ENCODE results near the gene CD177.

Gene CD177, protein sequence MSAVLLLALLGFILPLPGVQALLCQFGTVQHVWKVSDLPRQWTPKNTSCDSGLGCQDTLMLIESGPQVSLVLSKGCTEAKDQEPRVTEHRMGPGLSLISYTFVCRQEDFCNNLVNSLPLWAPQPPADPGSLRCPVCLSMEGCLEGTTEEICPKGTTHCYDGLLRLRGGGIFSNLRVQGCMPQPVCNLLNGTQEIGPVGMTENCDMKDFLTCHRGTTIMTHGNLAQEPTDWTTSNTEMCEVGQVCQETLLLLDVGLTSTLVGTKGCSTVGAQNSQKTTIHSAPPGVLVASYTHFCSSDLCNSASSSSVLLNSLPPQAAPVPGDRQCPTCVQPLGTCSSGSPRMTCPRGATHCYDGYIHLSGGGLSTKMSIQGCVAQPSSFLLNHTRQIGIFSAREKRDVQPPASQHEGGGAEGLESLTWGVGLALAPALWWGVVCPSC

DNA sequence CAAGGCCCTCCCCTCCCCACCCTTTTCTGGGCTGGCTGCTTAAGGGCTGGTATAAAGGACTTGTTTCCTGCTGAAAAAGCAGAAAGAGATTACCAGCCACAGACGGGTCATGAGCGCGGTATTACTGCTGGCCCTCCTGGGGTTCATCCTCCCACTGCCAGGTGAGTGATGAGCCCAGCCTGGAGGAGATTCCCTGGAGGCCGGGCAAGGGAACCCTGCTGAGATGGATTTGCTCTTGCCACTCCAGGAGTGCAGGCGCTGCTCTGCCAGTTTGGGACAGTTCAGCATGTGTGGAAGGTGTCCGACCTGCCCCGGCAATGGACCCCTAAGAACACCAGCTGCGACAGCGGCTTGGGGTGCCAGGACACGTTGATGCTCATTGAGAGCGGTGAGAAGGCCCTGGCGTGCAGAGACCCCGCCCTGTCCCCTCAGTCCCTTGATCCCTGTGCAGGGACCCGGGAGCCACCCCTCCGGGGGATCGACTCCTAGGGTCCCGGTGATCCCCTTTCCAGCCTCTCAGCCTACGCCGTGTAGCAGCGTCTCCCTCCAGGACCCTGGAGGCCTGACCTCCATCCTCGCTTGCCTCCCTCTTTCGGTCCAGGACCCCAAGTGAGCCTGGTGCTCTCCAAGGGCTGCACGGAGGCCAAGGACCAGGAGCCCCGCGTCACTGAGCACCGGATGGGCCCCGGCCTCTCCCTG, at the start of gene CD177:
Gene CD177, plus strand, starts transcription at position 81 of the 699 bp plus-strand sequence. Its CDS starts 29 bp downstream, at position 110.
- TF ChIP-seq, protein P1, sequence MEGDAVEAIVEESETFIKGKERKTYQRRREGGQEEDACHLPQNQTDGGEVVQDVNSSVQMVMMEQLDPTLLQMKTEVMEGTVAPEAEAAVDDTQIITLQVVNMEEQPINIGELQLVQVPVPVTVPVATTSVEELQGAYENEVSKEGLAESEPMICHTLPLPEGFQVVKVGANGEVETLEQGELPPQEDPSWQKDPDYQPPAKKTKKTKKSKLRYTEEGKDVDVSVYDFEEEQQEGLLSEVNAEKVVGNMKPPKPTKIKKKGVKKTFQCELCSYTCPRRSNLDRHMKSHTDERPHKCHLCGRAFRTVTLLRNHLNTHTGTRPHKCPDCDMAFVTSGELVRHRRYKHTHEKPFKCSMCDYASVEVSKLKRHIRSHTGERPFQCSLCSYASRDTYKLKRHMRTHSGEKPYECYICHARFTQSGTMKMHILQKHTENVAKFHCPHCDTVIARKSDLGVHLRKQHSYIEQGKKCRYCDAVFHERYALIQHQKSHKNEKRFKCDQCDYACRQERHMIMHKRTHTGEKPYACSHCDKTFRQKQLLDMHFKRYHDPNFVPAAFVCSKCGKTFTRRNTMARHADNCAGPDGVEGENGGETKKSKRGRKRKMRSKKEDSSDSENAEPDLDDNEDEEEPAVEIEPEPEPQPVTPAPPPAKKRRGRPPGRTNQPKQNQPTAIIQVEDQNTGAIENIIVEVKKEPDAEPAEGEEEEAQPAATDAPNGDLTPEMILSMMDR (IDR thresholded peaks at IDR 0.05), result no peak
- H3K4me3 ChIP-seq (ENCODE audit: low read depth, low read length), result no peak within 1 kb of the TSS
- H3K36me3 ChIP-seq (ENCODE audit: control insufficient read depth, insufficient read depth, low read length), result no peaks in the 10 kb centered on the region
- H3K27me3 ChIP-seq (ENCODE audit: control insufficient read depth, insufficient read depth, low read length), result no peaks in the 10 kb centered on the region
- H3K27ac ChIP-seq, result no peak within 1 kb of the TSS
- no peaks in the 10 kb centered on the region for H3K4me1 ChIP-seq
- no peak within 1 kb of the TSS for H3K4me2 ChIP-seq (ENCODE audit: low read length)
- no peaks in the 10 kb centered on the region for H3K79me2 ChIP-seq
- peak within 1 kb of the TSS; percentile 60 for H2AFZ ChIP-seq
- H3K9ac ChIP-seq, result no peak within 1 kb of the TSS
- no peaks in the 10 kb centered on the region for H3K9me3 ChIP-seq (ENCODE audit: control insufficient read depth, low read length)

DNA sequence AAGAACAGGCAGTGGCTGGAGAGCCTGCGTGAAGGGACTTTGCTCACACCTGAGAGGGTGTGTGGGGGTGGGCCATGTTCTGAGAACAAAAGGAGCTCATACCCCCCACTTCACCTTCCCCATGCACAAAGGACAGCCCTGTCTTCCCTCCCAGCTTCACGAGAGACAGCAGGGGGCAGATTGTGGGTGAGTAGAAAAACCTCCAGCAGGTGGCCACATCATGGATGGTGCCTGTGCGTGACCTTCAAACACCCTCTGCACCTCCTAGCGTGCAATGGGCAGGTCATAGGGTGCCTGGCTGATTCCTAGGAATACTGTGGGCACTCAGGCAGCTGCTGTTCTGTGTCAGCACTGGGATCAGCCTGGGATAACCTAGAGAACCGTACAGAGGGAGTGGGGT, 47.8 kb upstream of the CD177 start:
- H3K27ac ChIP-seq, result no peak overlapping the region

DNA sequence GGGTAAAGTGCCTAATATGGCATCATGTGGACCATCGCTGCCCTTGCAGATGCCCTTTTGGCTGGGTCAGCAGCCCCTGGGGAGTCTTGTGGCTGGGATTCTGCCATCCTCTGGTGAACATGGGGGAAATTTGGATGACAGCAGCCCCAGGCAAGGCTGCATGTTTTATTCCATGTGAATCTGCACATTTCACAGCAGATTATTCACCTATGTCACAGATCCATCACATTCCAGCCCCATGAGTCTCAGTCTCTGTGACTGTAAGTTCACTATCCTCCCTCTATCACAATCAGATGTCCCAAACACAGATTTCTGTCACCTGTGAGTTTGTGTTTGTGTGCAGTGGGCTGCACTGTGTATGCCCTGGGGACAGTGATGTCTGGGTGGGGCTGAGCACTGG, 47.4 kb upstream of the CD177 start:
- Histone ChIP-seq H3K27me3 (ENCODE audit: control insufficient read depth, insufficient read depth, low read length) (no peaks in the 10 kb centered on the region), H3K4me1 (no peaks in the 10 kb centered on the region), H3K79me2 (no peaks in the 10 kb centered on the region), H3K4me3 (ENCODE audit: low read depth, low read length) (no peak overlapping the region), H3K9me3 (ENCODE audit: control insufficient read depth, low read length) (no peaks in the 10 kb centered on the region), H3K27ac (no peak overlapping the region), H3K9ac (no peak overlapping the region), H3K36me3 (ENCODE audit: control insufficient read depth, insufficient read depth, low read length) (no peaks in the 10 kb centered on the region), H3K4me2 (ENCODE audit: low read length) (no peak overlapping the region), H2AFZ (no peak overlapping the region)
- TF ChIP-seq, protein P1 (IDR thresholded peaks at IDR 0.05), result no peak

More for the DNA sequence above, 47.8 kb upstream of the CD177 start:
- TF ChIP-seq, protein P1 (IDR thresholded peaks at IDR 0.05), result no peak
- H3K27me3 ChIP-seq (ENCODE audit: control insufficient read depth, insufficient read depth, low read length), result no peaks in the 10 kb centered on the region
- H3K9ac ChIP-seq, result no peak overlapping the region
- no peaks in the 10 kb centered on the region for H3K36me3 ChIP-seq (ENCODE audit: control insufficient read depth, insufficient read depth, low read length)
- H3K79me2 ChIP-seq, result no peaks in the 10 kb centered on the region
- H2AFZ ChIP-seq, result no peak overlapping the region
- no peak overlapping the region for H3K4me2 ChIP-seq (ENCODE audit: low read length)
- no peaks in the 10 kb centered on the region for H3K4me1 ChIP-seq
- no peak overlapping the region for H3K4me3 ChIP-seq (ENCODE audit: low read depth, low read length)
- no peaks in the 10 kb centered on the region for H3K9me3 ChIP-seq (ENCODE audit: control insufficient read depth, low read length)

DNA sequence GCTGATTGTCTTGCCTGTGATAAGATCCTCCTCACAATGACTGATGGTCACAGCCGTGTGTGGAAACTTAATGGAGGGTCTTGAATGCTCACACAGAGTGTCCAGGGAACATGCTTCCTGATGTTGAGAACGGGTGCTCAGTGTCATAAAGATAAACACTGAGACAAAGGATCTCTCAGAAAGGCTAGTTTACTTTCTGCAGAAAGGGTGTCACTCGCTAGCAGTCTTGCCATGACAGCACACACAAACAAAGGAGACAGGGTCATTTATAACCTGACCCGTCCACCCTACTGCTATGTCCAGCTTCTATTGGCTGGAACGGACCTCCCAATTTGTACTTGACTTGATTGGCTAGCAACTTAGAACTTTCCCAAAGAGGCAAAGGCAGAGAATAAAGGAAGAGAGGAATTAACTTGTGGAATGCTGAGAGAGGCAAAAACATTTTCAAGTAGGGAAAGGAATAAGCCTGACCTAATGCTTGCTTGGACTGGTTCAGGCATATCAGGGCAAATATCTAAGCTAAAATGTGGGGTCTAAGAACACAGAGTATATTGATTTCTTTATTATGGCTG, 45.2 kb upstream of the CD177 start:
- Histone ChIP-seq H3K27ac (no peak overlapping the region), H3K9ac (no peak overlapping the region), H3K9me3 (ENCODE audit: control insufficient read depth, low read length) (no peaks in the 10 kb centered on the region), H3K4me3 (ENCODE audit: low read depth, low read length) (no peak overlapping the region), H2AFZ (no peak overlapping the region), H3K4me1 (no peaks in the 10 kb centered on the region), H3K36me3 (ENCODE audit: control insufficient read depth, insufficient read depth, low read length) (no peaks in the 10 kb centered on the region), H3K4me2 (ENCODE audit: low read length) (no peak overlapping the region), H3K79me2 (no peaks in the 10 kb centered on the region), H3K27me3 (ENCODE audit: control insufficient read depth, insufficient read depth, low read length) (no peaks in the 10 kb centered on the region)
- TF ChIP-seq, protein P1 (IDR thresholded peaks at IDR 0.05), result no peak

Data from parathyroid adenoma (tissue), 2 donors.